IMR-90 (cell line): ENCODE results near the gene UCKL1. TPM values are rescaled to one million over a fixed set of nuclear protein-coding genes. Genes with fewer than 3 reads are reported as not detected.

ENCODE experiments used
- ATAC-seq: fragments of 200-7000 bp; cut with Tn5 transposase; 2 replicates; pipeline ENCODE4 v1.9.1; 2020; ENCODE audit warnings: low read depth, mild to moderate bottlenecking, moderate library complexity
- BruUV-seq: library from RNA; stranded (reverse); fragments of 400-500 nt; replicated peaks from 2 replicates; lab custom pipeline; 2021; lab: Mats Ljungman, UMichigan
- CTCF ChIA-PET: fragments of 300-600 bp; formaldehyde crosslinking; extraction: SDS; loops from one replicate; lab custom pipeline; 2021; ENCODE audit warnings: antibody characterized with exemption; lab: Yijun Ruan, JAX
- POLR2A ChIA-PET: fragments of 300-600 bp; sonication (Branson Sonifier 250); formaldehyde crosslinking; loops from one replicate; lab custom pipeline; 2022; ENCODE audit warnings: antibody characterized with exemption; ENCODE audit not compliant: unreplicated experiment; lab: Charles Lee
- DNase-seq: peaks from one replicate; pipeline ENCODE4 v3.0.0; 2013
- H2AFZ ChIP-seq: replicated peaks from 2 replicates; pipeline ENCODE3; 2013; ENCODE audit warnings: low read length, mild to moderate bottlenecking; ENCODE audit not compliant: poor library complexity
- H2AK5ac ChIP-seq: 2 replicates; pipeline ENCODE4 v1.6.1; 2013; ENCODE audit warnings: low read depth, low read length, inconsistent platforms
- H2AK9ac ChIP-seq: replicated peaks from 2 replicates; pipeline ENCODE3; 2013; ENCODE audit warnings: mild to moderate bottlenecking, low read depth, low read length, moderate library complexity; ENCODE audit not compliant: poor library complexity
- H2BK120ac ChIP-seq: 2 replicates; pipeline ENCODE4 v1.6.1; 2013; ENCODE audit warnings: low read depth, low read length, inconsistent platforms
- H2BK15ac ChIP-seq: 3 replicates; pipeline ENCODE4 v1.6.1; 2013; ENCODE audit warnings: low read depth, low read length, inconsistent platforms
- H2BK20ac ChIP-seq: 2 replicates; pipeline ENCODE4 v1.6.1; 2013; ENCODE audit warnings: low read depth, mild to moderate bottlenecking, inconsistent platforms, low read length, moderate library complexity
- H2BK5ac ChIP-seq: 2 replicates; pipeline ENCODE4 v1.6.1; 2013; ENCODE audit warnings: mild to moderate bottlenecking, low read depth, low read length, inconsistent platforms; ENCODE audit not compliant: poor library complexity, severe bottlenecking
- H3K14ac ChIP-seq: replicated peaks from 2 replicates; pipeline ENCODE4 v1.6.1; 2013; ENCODE audit warnings: low read depth, low read length, inconsistent platforms
- H3K18ac ChIP-seq: 2 replicates; pipeline ENCODE4 v1.6.1; 2013; ENCODE audit warnings: low read depth, low read length, control low read depth
- H3K23ac ChIP-seq: 2 replicates; pipeline ENCODE4 v1.6.1; 2013; ENCODE audit warnings: low read depth, low read length, inconsistent platforms
- H3K27ac ChIP-seq: 2 replicates; pipeline ENCODE4 v1.5.1; 2013; ENCODE audit warnings: mild to moderate bottlenecking, control low read depth, low read length; ENCODE audit not compliant: insufficient read depth
- H3K27me3 ChIP-seq: 2 replicates; pipeline ENCODE4 v1.6.1; 2013; ENCODE audit warnings: low read length; ENCODE audit not compliant: control insufficient read depth, insufficient read depth
- H3K36me3 ChIP-seq: 2 replicates; pipeline ENCODE4 v1.6.1; 2013; ENCODE audit warnings: low read length, mixed read lengths; ENCODE audit not compliant: control insufficient read depth, insufficient read depth
- H3K4ac ChIP-seq: 2 replicates; pipeline ENCODE4 v1.6.1; 2013; ENCODE audit warnings: low read depth, low read length, inconsistent platforms
- H3K4me1 ChIP-seq: 2 replicates; pipeline ENCODE4 v1.6.1; 2013; ENCODE audit warnings: low read length, mixed read lengths; ENCODE audit not compliant: control insufficient read depth, insufficient read depth
- H3K4me2 ChIP-seq: 2 replicates; pipeline ENCODE4 v1.6.1; 2013; ENCODE audit warnings: low read depth, mild to moderate bottlenecking, control low read depth, low read length, moderate library complexity
- H3K4me3 ChIP-seq: 2 replicates; pipeline ENCODE4 v1.5.1; 2013; ENCODE audit warnings: low read depth, mild to moderate bottlenecking, control low read depth, low read length, moderate library complexity; ENCODE audit not compliant: insufficient read depth
- H3K56ac ChIP-seq: 2 replicates; pipeline ENCODE4 v1.6.1; 2013; ENCODE audit warnings: low read length, inconsistent platforms; ENCODE audit not compliant: insufficient read depth; ENCODE audit errors: extremely low read depth
- H3K79me1 ChIP-seq, 2 experiments: 2 replicates each; pipeline ENCODE4 v1.6.1; 2013; ENCODE audit warnings: low read length in 2 of 2, inconsistent platforms in 1 of 2, low read depth in 1 of 2
- H3K9ac ChIP-seq: 2 replicates; pipeline ENCODE4 v1.6.1; 2013; ENCODE audit warnings: low read depth, low read length, control low read depth
- H3K9me1 ChIP-seq: 2 replicates; pipeline ENCODE4 v1.6.1; 2013; ENCODE audit warnings: low read length, inconsistent platforms; ENCODE audit not compliant: insufficient read depth
- H3K9me3 ChIP-seq: 2 replicates; pipeline ENCODE4 v1.6.1; 2013; ENCODE audit warnings: low read length; ENCODE audit not compliant: control insufficient read depth, insufficient read depth
- H4K20me1 ChIP-seq: 2 replicates; pipeline ENCODE4 v1.6.1; 2013; ENCODE audit warnings: low read length, inconsistent platforms; ENCODE audit not compliant: insufficient read depth
- H4K5ac ChIP-seq: 2 replicates; pipeline ENCODE4 v1.6.1; 2013; ENCODE audit warnings: mild to moderate bottlenecking, low read depth, low read length, control low read depth
- H4K8ac ChIP-seq, 2 experiments: 2 replicates each; pipeline ENCODE4 v1.6.1; 2013; ENCODE audit warnings: low read depth in 2 of 2, low read length in 2 of 2, control low read depth in 1 of 2, inconsistent platforms in 1 of 2
- H4K91ac ChIP-seq: 2 replicates; pipeline ENCODE4 v1.6.1; 2013; ENCODE audit warnings: low read depth, low read length, inconsistent platforms; ENCODE audit not compliant: insufficient read depth
- BHLHE40 ChIP-seq: fragments of 150-350 bp; IDR thresholded peaks from 2 replicates; pipeline ENCODE4 v1.6.1; 2016; ENCODE audit warnings: mild to moderate bottlenecking, low read depth, low read length
- CEBPB ChIP-seq: IDR thresholded peaks from 2 replicates; pipeline ENCODE4 v1.6.1; 2012; ENCODE audit warnings: low read depth, low read length, improper control_type of control experiment
- CHD1 ChIP-seq: IDR thresholded peaks from 2 replicates; pipeline ENCODE4 v1.6.1; 2012; ENCODE audit warnings: low read depth, low read length, improper control_type of control experiment
- FOS ChIP-seq: fragments of 150-350 bp; IDR thresholded peaks from 2 replicates; pipeline ENCODE4 v1.6.1; 2016; ENCODE audit warnings: low read depth, low read length
- MAZ ChIP-seq: IDR thresholded peaks from 2 replicates; pipeline ENCODE4 v1.6.1; 2012; ENCODE audit warnings: low read depth, mild to moderate bottlenecking, low read length, improper control_type of control experiment, moderate library complexity, borderline replicate concordance
- MXI1 ChIP-seq: IDR thresholded peaks from 2 replicates; pipeline ENCODE4 v1.6.1; 2012; ENCODE audit warnings: low read depth, mild to moderate bottlenecking, low read length, moderate library complexity, borderline replicate concordance
- NFE2L2 ChIP-seq: fragments of 150-350 bp; IDR thresholded peaks from 2 replicates; pipeline ENCODE4 v1.6.1; 2016; ENCODE audit warnings: low read depth, mild to moderate bottlenecking, low read length
- RAD21 ChIP-seq: IDR thresholded peaks from 2 replicates; pipeline ENCODE4 v1.6.1; 2012; ENCODE audit warnings: low read length, improper control_type of control experiment
- RCOR1 ChIP-seq: IDR thresholded peaks from 2 replicates; pipeline ENCODE4 v1.6.1; 2012; ENCODE audit warnings: mild to moderate bottlenecking, low read length, improper control_type of control experiment; ENCODE audit not compliant: insufficient replicate concordance
- SMC3 ChIP-seq: fragments of 150-350 bp; IDR thresholded peaks from 2 replicates; pipeline ENCODE4 v1.6.1; 2016; ENCODE audit warnings: low read depth, mild to moderate bottlenecking, antibody characterized with exemption, low read length, moderate library complexity
- USF2 ChIP-seq: fragments of 150-350 bp; IDR thresholded peaks from 2 replicates; pipeline ENCODE4 v1.6.1; 2017; ENCODE audit warnings: mild to moderate bottlenecking, antibody characterized with exemption, low read length, low read depth
- WGBS, 2 experiments: methylation state at CpG; one replicate each; pipeline versions ENCODE4 v1.1.5 to v1.1.7; 2013; ENCODE audit warnings: missing lambda C conversion rate in 2 of 2; ENCODE audit not compliant: insufficient read length in 1 of 2; ENCODE audit errors: extremely low coverage in 2 of 2; 5-methylcytosine and 5-hydroxymethylcytosine counted together
- dilution Hi-C: fragments of 300-500 bp; cut with HindIII; formaldehyde crosslinking; loops from one replicate; pipeline ENCODE4 v1.14.3; 2018; ENCODE audit warnings: low sequenced_read_pairs; ENCODE audit not compliant: unreplicated experiment
- in situ Hi-C: fragments of 300-500 bp; cut with MboI; formaldehyde crosslinking; loops from 3 replicates; pipeline ENCODE4 v1.14.3; 2019; ENCODE audit warnings: low sequenced_read_pairs, inconsistent platforms, mixed read lengths
- intact Hi-C: fragments of 100-400 bp; cut with micrococcal nuclease; formaldehyde crosslinking; loops from 2 replicates; pipeline ENCODE4 v1.10.0; 2022
- polyA plus RNA-seq, 3 experiments: library from polyadenylated mRNA; depleted of rRNA; stranded (reverse); fragments of >200 nt; gene quantifications; 2 replicates each; pipeline ENCODE4 v1.2.3, GENCODE V29; 2012; ENCODE audit warnings: low replicate concordance in 1 of 3
- total RNA-seq: library from RNA; depleted of rRNA; stranded (reverse); fragments of >200 nt; gene quantifications from 2 replicates; pipeline ENCODE4 v1.2.3, GENCODE V29; 2012
- TF ChIP-seq, protein P1 (sequence below): fragments of 150-350 bp; IDR thresholded peaks from 2 replicates; pipeline ENCODE4 v1.6.1; 2016; ENCODE audit warnings: low read depth, mild to moderate bottlenecking, low read length, moderate library complexity, borderline replicate concordance

Gene UCKL1
- total and polyA plus RNA-seq, 2 of the 4 experiments (the other 2 are of a cell fraction) = 16.7 to 54.7 TPM

DNA sequence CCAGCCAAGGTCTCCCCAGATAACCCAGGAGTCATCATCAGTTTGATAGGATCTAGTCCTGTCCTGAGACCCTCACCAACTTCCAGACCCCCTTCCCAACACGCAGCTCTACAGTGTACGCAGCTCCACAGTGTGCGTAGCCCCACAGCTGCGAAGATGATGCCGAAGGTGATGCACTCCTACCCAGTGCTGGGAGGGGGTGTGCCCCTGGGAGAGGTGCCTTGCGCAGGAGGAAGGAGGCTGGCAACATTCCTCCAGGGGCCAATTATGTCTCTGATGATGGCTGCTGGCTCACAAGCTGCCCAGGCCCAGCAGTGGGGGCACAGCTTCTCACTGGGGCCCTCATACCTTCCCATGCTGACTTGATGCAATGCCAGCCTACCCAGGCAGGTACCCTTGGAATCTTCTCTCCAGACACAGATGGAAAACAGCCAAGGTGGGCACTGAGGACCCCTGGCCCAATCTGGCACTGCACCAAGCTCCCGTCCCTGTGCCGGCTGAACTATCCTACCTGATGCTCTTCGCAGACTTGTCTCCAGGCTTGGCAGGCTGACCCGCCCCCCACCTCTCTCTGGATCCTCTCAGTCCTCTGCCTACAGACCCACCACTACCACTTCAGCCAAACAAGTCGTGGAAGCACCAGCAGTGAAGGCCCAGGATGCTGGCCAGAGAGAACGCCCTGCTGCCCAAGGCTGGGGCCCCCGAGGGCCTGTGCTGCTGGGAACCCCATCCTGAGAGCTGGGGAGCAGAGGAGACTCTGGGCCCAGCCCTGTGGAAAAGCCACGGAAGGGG lies 12.1 kb upstream of the UCKL1 start:
- no peaks in the 10 kb centered on the region for H3K27me3 ChIP-seq
- no peak overlapping the region for H4K5ac ChIP-seq
- peaks cover 7% of the 10 kb centered on the region for H3K4me1 ChIP-seq
- peak overlapping the region; percentile 99 for H2AK9ac ChIP-seq
- DNase-seq (no peak), ATAC-seq (no peak)
- no peak overlapping the region for H2BK5ac ChIP-seq
- H3K56ac ChIP-seq = no peak overlapping the region
- H2AFZ ChIP-seq = no peak overlapping the region
- intact Hi-C loops = no loop called here
- H4K20me1 ChIP-seq = no peaks in the 10 kb centered on the region
- peak overlapping the region; percentile 80 for H3K23ac ChIP-seq
- dilution Hi-C loops = no loop called here
- peaks cover 12 to 25% of the 10 kb centered on the region in 2 experiments; a peak in 3 of 4 replicates for H3K79me1 ChIP-seq
- WGBS, 2 experiments = 68% methylated on average over 5 of the region's 14 CpGs; no CpG with 5 or more reads in 1 of the 2 experiments
- H4K8ac ChIP-seq = peak overlapping the region; percentile 47 to 64; a peak in 1 of 4 replicates
- no peak overlapping the region for H3K14ac ChIP-seq
- no TSS peak for BruUV-seq
- peak overlapping the region; percentile 27; the same call in 1 of the 2 replicates for H2AK5ac ChIP-seq
- no peak overlapping the region for H2BK15ac ChIP-seq
- no peaks in the 10 kb centered on the region for H3K9me3 ChIP-seq
- H2BK120ac ChIP-seq = no peak overlapping the region
- peak overlapping the region; percentile 59 for H3K9ac ChIP-seq
- H3K4me3 ChIP-seq = peak overlapping the region; percentile 92
- no peak overlapping the region for H3K4ac ChIP-seq
- no peak overlapping the region for H3K18ac ChIP-seq
- peak overlapping the region; percentile 18; the same call in 1 of the 2 replicates for H3K27ac ChIP-seq
- in situ Hi-C loops = no loop called here
- CTCF ChIA-PET = no interaction called here
- H4K91ac ChIP-seq = no peak overlapping the region
- no peak overlapping the region for H2BK20ac ChIP-seq
- H3K36me3 ChIP-seq = peaks cover 31% of the 10 kb centered on the region
- H3K9me1 ChIP-seq = peaks cover 3% of the 10 kb centered on the region; the same call in 1 of the 2 replicates
- POLR2A ChIA-PET = interaction anchor here (0.6 kb wide), 1 partner anchor 12 kb away, joined by 3 read pairs; no protein-coding TSS in a partner anchor
- TF ChIP-seq RCOR1 (no peak), USF2 (no peak), RAD21 (no peak), CEBPB (no peak), NFE2L2 (no peak), SMC3 (no peak), MXI1 (no peak), CHD1 (no peak), FOS (no peak), BHLHE40 (no peak), MAZ (no peak)
- TF ChIP-seq, protein P1, sequence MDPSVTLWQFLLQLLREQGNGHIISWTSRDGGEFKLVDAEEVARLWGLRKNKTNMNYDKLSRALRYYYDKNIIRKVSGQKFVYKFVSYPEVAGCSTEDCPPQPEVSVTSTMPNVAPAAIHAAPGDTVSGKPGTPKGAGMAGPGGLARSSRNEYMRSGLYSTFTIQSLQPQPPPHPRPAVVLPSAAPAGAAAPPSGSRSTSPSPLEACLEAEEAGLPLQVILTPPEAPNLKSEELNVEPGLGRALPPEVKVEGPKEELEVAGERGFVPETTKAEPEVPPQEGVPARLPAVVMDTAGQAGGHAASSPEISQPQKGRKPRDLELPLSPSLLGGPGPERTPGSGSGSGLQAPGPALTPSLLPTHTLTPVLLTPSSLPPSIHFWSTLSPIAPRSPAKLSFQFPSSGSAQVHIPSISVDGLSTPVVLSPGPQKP = no peak
- H3K4me2 ChIP-seq = peak overlapping the region; percentile 83; the same call in 1 of the 2 replicates
